ENCODE data around the gene TMEM63A.

DNA sequence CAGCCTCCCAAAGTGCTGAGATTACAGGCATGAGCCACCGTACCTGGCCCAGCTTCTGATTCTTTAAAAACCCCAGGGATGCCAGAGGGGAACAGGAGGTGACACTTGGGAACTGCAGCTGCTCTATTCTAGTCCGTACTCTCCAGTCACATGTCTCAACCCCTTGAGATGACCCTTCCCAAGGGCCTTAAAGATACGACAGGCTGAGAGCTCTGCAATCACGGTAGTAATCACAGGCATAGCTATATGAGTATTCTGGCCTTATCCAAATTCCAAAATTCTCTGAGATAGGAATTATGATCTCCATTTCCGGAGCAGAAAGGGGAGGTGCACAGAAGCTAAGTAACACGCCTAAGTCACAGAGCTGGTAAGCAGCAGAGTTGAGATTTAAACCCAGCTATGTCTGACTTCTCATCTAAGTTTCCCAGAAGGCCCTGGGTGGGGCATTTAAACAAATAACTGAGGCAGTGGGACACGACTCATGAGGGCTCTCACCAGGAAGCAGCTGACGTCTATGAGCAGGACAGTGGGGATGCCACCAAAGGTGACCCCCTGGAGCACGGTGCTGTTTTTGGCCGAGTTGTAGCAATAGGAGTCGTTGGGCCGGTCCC, 5.2 kb downstream of the TMEM63A start:
- TF ChIP-seq, protein P1, sequence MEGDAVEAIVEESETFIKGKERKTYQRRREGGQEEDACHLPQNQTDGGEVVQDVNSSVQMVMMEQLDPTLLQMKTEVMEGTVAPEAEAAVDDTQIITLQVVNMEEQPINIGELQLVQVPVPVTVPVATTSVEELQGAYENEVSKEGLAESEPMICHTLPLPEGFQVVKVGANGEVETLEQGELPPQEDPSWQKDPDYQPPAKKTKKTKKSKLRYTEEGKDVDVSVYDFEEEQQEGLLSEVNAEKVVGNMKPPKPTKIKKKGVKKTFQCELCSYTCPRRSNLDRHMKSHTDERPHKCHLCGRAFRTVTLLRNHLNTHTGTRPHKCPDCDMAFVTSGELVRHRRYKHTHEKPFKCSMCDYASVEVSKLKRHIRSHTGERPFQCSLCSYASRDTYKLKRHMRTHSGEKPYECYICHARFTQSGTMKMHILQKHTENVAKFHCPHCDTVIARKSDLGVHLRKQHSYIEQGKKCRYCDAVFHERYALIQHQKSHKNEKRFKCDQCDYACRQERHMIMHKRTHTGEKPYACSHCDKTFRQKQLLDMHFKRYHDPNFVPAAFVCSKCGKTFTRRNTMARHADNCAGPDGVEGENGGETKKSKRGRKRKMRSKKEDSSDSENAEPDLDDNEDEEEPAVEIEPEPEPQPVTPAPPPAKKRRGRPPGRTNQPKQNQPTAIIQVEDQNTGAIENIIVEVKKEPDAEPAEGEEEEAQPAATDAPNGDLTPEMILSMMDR (IDR thresholded peaks at IDR 0.05), result no peak
- no peak for TF ChIP-seq POLR2A (IDR thresholded peaks at IDR 0.05)
